T-helper 2 cell treated with Interferon-gamma antibody and Interleukin-4, amounts not matched to agents 100 ng/mL and 5 ng/mL, for 36 hours (primary cell): ENCODE results near the gene DRGX. TPM values are rescaled to one million over a fixed set of nuclear protein-coding genes. Genes with fewer than 3 reads are reported as not detected.

ENCODE experiments used
- intact Hi-C: fragments of 100-400 bp; cut with micrococcal nuclease; formaldehyde crosslinking; loops from one replicate; pipeline ENCODE4 v1.15.1; 2023
- total RNA-seq: library from RNA; stranded (reverse); gene quantifications from 2 replicates; pipeline ENCODE4 v1.2.3, GENCODE V29; 2022

The DRGX gene
- total RNA-seq, 1 donor from 2014 or later = not detected

DNA sequence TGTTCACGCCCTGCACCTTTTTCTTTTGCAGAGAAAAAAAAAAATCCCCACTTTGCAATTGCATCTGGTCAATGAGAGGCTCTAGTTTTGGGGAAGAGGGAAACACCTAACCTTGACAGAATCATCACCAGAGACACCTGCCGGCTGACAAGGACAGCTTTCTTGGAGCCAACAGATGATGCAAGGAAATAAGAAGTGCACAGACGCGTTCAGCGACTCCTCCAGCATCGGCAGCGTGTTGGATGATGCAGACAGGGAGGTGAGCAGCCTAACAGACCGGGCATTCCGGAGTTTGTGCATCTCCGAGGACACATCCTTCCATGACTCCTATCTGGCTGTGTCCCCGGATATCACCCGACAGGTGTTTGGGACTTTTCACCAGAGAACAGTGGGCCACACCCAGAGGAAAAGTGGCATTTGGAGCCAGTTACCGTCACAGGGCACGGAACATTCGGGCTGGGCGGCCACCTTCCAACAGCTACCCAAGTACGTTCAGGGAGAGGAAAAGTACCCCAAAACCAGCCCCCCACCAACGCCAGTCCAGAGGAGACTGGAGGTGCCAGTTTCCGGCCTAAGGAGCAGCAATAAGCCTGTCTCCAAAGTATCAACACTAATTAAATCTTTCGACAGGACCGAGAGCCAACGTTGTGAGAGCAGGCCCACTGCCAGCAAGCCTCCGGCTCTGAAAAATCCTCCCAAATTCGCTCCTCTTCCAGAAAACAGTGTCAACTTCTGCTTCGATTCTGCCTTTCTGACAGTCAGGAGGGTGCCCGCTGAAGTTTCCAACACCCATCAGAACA, 73.3 kb downstream of the DRGX start:
- intact Hi-C loops = no loop called here

DNA sequence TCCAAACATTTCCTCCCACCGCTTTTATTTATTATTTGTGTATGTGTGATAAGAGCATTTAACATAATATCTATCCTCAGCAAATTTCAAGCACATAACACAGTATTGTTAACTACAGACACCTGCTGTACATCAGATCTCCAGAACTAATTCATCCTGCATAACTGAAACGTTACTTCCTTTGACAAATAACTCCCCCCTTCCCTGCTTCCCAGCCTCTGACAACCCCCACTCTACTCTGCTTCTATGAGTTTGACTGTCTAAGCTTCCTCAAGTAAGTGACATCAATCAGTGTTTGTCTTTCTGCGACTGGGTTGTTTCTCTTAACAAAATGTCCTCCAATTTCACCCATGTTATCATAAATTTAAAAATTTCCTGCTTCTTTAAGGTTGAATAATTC, 74.9 kb downstream of the DRGX start:
- intact Hi-C loops = no loop called here

DNA sequence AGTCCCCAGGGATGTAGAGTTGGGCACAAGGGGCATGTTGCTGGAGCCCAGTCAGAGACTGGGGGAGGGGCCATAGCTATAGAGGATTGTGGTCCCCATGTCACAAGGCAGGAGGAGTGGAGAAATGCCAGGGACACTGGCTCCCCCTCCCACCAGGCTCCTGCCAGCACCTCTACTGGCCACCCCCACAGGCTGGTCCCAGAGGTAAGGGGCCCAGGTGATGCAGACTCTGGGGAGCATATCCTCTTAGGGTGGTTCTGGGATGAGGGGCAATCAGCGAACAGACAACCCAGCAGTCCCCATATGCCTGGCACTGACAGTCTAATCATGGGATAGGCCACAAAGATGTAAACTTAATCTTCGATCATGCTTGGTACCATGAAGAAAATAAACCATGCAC, 75.7 kb downstream of the DRGX start:
- intact Hi-C loops = no loop called here

DNA sequence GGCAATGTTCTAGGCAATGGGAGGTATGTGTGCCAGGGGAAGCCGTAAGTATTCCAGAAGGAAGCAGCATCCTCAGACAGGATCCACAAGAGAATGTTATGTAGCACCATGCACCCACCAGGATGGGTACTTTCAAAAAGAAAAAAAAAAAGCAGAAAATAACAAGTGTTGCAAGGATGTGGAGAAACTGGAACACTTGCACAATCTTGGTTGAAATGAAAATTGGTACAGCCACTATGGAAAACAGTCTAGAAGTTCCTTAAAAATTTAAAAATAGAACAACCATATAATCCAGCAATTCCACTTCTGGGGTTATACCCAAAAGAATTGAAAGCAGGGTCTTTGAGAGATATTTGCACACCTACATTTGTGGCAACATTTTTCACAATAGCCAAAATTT, 76.7 kb downstream of the DRGX start:
- intact Hi-C loops = no loop called here

DNA sequence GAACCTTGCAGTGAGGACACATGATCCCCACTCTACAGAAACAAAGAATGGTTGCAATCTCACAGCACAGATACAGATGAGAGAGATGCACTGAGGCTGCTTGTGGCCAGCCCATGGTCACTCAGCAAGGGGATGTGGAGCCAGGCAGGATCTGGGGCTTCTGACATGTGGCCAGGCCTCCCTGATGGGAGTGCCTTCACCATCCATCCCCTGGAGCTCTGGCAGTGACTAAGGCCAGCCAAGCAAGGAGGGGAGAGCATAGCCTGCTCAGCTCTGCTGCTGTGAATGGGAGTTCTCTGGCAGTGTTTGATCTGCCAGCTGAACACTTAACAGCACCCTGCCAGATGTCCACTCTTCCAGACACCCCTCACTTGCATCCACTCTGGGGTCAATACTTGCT, 77.1 kb downstream of the DRGX start:
- intact Hi-C loops = no loop called here

DNA sequence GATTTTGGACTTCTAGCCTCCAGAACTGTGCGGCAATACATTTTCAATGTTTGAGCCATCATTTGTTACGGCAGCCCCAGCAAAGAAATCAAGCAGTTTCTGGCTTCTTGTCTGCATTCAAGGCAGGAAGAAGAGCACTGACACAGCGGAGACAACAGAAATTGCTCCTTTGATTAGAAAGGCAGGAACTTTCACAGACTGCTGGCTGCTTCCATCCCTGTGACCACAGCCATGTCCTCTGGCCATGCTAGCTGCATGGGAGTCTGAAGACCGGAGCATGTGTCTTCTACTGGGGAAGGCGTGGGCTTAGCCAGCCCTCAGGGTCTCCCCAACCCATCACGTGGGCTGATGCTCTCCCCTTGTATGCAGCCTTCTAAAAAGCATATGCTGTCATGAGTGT, 77.9 kb downstream of the DRGX start:
- intact Hi-C loops = no loop called here

DNA sequence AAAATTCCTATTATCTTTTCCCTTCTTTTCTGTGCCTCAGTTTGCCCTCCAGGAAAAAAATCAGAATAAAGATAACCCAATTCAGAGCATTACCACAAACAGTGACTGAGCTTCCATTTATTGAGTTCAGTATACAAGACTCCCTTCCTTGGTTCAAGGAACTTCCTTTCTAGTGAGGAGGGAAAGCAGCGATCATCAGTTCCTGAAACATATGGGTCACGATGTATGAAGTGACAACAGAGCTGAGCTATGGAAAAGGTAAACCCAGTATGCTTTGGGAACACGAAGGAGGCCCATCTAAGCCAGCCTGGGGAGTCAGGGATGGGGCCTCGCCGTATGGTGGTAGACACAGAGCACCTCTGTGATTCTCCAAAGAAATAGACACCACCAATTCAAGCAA, 81.1 kb downstream of the DRGX start:
- intact Hi-C loops = no loop called here

Other genes with a start within 250 kb of the DRGX start
- gene TMEM273, start 207.7 kb downstream of the DRGX start, total RNA-seq = 39.4 and 41.0 TPM in 2 replicates
- not detected in 2 replicates for gene C10orf71, start 96.9 kb downstream of the DRGX start, total RNA-seq
- gene ERCC6, start 143.0 kb upstream of the DRGX start, total RNA-seq = 32.7 and 35.1 TPM in 2 replicates
- gene SLC18A3, start 214.2 kb upstream of the DRGX start, total RNA-seq = not detected in 2 replicates
- 0.14 TPM in 1 of 2 replicates, not detected in the other for gene CHAT, start 217.9 kb upstream of the DRGX start, total RNA-seq